ENCODE measurements around the gene RANBP10.
A peak's percentile ranks its signal among the peaks of the same experiment; 100 is the strongest.

The RANBP10 gene

GRCh38 chr16:67741118-67741517 is 65.2 kb downstream of the RANBP10 start:
- no peak for DNase-seq (ENCODE audit: low spot score)

- no peak for DNase-seq (ENCODE audit: low spot score)
These were observed 66.0 kb downstream of the RANBP10 start for GRCh38 chr16:67740391-67740790.

DNA sequence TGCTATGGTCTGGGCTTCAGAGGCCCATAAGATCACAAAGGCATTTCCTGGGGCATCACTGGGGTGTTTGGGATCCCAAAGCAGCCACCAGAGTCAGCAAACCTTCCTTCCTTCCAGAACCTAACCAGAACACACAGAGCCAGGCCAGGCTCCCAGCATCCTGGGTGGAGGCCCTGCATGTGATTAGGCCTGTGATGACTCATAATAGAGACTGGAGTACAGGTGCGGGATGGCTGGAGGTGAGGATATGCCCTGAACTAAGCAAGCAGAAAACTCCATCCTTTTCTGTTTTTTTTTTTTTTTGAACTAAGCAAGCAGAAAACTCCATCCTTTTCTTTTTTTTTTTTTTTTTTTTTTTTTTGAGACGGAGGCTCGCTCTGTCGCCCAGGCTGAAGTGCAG is 69.5 kb downstream of the RANBP10 start:
- no peak for DNase-seq (ENCODE audit: low spot score)

DNA sequence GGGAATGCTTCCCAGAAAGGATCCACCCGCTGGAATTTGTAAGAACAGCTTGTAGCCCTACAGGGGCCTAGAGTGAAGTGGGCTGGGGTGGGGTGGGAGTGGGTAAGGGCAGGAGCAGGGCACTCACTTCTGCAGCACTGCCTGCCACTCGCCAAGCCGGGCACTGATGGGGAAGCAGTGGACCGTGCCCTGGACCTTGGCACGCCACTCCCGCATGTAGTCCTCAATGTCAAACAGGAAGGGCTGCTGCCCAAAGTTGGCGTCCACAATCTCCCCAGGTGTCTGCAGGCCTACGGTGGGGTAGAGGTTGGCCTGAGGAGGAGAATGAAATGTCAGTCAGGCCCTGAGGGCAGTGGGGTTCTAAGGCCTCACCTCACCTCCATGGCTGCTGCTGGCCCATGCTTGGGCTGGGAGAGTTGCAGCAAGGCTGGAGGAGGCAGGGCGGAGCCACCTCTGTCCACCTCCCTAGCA is 71.6 kb downstream of the RANBP10 start:
- no peak for DNase-seq (ENCODE audit: low spot score)

DNA sequence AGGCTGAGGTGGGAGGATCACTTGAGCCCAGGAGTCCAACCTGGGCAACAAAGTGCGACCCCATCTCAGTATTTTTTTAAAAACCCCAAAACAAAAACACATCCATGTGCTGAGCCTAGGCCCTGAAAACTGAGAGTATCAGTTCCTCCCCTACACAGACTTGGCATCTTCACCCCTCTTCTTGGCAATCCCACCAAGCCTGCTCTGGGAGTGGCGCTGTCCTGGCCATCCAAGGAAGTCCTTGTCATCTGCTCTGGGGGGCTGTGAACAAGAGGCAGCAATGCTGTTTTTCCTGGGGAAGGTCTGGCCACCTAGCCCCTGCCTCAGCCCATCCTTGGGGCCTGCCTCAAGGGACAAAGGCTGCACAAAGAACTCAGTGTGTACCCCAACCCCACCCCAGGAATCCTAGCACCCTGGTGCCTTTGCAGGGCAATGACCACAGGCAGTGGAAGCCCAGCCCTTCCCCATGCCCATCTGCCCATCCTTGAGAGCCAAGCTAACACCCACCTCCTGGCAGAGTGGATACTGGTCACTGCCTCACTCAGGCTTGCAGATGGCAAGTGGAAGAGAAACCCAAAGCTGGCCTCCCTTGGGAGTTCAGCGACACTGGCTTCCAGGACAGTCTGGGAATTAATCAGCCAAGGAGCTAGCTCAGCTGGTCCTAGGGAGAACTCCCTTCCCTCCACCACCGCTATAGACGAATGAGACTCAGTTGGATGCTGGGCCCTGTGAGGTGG is 72.5 kb downstream of the RANBP10 start:
- no peak for DNase-seq (ENCODE audit: low spot score)

DNA sequence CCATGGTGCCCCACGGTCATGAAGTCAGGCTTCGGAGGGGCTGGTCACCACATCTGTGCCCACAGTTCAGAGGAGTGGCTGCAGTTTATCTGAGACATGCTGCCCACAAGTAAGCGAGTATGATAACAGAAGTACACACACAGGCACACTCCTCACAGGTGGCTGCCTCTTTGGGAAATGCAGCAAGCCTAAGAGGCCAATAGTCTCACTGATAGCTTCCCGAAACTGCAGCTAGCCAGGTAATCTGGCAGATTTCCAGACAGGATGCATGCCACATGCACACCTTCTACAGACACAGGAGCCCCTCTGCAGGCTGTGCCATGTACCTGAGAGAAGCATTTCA is 74.6 kb downstream of the RANBP10 start:
- DNase-seq (ENCODE audit: low spot score): no peak

DNA sequence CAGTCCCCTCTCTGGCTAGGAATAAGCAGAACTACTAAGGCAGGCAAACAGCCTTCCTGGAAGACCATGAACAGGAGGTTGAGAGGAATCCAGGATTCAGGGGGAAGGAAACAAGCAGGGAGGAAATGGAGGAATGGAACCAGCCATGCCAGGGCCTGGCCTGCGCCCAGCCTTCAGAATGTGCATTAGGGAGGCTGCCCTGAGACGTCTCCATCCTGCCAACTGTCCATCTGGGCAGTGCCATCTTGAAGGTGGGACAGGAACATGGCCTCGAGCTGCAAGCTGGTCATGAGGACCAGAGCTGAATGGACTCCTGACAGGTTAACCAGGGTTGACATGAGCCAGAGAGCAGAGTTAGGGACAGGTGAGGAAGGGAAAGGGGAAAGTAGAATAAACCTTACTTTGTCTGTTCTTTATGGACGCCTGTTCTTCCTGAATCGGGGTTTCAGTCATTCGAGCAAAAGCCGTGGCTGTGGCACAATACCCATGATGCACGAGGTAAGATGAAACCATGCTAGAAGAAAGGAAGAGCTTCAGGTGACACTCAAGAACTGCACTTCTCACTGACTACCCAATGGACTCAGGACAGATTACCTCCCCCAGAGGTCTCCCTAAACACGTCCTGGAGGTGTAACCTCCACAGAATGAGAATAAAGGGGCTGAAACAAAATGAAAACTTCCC is 75.1 kb downstream of the RANBP10 start:
- no peak for DNase-seq (ENCODE audit: low spot score)

DNA sequence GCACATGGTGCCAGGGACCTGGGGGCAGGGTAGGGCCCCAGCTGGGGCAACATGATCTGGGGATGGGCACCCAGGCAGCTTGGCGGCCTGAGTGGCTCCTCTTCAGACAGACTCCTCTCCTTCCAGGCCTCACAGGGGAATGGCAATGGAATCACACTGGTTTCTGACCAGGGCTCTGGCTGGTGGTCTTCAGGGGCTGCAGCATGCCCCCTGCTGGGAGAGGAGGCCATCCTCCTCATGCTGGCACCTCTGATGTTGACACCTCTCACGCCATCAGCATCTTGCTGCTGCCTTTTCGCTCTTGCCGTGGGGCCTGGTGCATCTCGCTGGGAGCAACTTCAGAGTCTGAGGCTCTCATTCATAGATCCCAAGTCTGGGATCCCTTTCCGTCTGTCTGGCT is 76.0 kb downstream of the RANBP10 start:
- DNase-seq (ENCODE audit: low spot score): no peak

- DNase-seq (ENCODE audit: low spot score): no peak
These were observed 76.6 kb downstream of the RANBP10 start for GRCh38 chr16:67729636-67730248.

DNA sequence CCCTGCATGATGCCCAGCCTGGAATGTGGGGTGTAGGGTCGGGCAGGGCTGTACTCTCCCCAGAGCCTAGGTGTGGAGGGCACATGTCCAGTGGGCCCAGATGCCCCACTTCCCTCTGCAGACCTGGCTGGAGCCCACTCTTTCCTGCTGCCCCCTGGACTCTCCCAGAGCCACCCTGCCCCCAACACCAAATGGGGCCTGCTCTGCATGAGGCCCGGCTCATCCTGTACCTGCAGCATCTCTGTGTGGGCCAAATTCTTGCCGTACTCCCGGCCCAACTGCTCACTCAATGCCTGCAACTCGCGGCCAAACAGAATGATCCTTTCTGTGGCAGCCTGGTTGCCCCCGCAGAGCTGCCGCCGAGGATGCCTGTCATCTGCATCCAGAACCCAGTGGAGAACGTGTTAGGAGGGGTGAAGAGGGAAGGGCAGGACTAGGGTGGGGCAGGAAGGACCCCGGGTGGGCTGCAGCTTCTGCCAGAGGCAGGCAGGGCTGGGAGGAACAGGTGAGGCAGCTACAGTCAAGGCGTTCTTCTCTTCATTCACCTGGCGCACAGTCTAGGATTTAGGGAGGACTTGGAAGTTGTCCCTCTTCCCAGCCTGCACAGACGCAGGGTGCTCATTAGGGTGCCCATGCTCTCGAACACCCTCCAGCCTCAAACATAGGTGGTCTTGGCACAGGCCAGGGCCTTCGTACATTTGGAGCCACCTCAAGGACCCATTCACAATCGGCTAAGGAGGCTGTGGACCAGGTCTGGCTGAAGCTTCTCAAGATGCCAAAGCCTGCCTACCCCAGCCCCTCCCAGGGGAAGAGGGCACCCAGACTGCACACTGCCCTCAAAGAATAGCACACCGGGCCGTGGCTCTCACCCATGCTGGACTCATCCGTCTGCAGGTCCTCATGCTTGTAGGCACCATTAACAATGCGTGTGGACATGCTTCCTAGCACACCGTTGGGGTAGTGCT is 78.6 kb downstream of the RANBP10 start:
- no peak for DNase-seq (ENCODE audit: low spot score)

GRCh38 chr16:67726106-67727034 is 80.0 kb downstream of the RANBP10 start:
- DNase-seq (ENCODE audit: low spot score): peak; percentile 49

GRCh38 chr16:67723911-67724305 is 82.5 kb downstream of the RANBP10 start:
- no peak for DNase-seq (ENCODE audit: low spot score)

DNA sequence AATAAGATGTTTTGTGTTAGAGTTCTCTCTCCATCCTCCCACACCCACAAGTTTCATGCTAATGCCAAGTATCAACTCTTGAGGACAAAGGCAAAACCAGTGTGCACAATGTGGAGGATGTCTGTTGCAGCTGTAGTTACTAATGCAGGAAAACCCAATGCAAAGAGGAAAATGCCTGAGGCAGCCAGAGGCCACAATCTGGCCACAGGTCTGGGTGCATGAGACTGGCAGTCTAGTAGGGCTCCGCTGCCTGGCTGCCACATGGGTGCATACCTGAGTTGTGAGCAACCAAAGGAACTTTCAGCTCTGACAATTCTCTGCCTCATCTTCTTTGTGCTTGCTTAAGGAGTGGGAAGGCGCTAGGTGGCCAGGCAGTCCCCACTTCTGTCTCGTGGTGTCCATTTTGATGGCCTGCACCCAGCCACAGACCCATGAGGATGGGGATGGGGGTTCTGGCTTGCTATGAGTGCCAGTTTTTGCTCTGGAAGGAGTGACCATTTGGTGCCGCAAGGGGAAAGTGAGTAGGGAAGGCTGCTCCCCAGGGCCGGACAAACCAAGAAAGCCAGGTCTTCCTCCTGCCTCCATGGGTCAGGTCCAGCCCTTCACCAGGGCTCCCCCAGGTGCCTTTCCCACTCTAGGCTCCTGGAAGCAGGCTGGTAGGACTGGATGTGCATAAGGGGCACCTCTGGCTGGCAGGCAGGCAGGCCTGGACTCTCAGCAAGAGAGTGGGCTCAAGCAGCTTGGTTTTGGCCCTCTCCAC is 83.0 kb downstream of the RANBP10 start:
- DNase-seq (ENCODE audit: low spot score): peak; percentile 75

GRCh38 chr16:67720236-67720635 is 86.1 kb downstream of the RANBP10 start:
- DNase-seq (ENCODE audit: low spot score): no peak

GRCh38 chr16:67719778-67720144 is 86.6 kb downstream of the RANBP10 start:
- peak; percentile 66 for DNase-seq (ENCODE audit: low spot score)

DNA sequence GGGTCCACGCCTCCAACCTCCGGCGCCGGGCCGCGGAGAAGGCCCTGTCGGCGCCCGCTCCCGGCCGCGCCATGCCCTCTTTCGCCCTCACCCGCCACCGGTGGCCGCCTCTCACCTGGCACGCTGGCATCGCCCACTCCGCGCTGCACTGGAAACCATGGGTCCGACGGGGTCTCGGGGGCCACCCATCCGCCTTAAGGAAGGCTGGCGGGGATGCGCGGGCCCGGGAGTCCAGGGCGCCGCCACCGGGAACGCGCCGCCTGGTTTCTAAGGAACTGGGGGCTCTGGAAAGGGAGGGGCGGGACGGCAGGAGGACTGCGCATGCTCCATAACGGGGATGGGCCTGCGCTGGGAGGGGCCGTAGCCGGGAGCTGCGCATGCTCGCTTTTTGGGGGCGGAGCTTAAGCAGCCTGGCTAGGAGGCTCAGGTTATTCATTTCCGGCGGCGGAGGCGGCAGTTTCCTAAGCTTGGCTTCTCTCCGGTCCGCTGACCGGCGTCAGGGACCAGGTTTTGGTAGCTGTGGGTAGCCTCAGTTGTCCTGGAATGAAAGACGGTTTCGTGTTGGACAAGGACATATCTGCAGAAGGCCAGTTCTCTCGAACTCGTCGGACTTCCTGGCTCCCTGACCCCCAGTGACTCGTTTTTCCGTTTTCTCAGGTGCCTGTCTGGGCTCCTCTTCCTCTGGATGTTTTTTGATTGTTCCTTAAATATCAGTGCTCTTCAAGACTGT is 87.1 kb downstream of the RANBP10 start, which contains the start of gene GFOD2:
TSS of gene GFOD2 (minus strand) at position 269 of the 730 bp plus-strand sequence. CDS start 33,601 bp downstream, outside the sequence.
- peak; percentile 100 for DNase-seq (ENCODE audit: low spot score)

- DNase-seq (ENCODE audit: low spot score): no peak
These were observed 87.7 kb downstream of the RANBP10 start for GRCh38 chr16:67718668-67719047.

GRCh38 chr16:67716097-67716496 is 90.3 kb downstream of the RANBP10 start:
- no peak for DNase-seq (ENCODE audit: low spot score)

DNA sequence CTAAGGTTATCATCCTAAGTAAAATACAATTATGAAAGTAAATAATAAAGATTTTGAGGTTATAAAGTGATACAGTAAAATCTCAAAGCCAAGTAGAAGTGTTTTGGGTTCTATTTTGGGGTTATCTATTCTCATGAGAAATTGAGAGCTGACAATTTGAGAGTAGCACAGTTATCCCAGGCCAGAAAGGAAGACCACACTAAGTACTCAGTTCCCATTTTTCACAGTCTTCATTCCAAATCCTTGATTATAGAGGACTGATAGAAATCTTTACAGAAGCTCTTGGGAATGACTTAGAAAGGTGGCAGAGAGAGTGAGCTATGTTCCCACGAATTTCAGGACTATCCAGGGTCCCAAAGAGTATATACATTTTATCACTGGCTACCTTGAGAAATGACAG is 91.8 kb downstream of the RANBP10 start:
- DNase-seq (ENCODE audit: low spot score): no peak

Data from AG20443 (cell line).